ENCODE results near the gene MOK.

Gene MOK

DNA sequence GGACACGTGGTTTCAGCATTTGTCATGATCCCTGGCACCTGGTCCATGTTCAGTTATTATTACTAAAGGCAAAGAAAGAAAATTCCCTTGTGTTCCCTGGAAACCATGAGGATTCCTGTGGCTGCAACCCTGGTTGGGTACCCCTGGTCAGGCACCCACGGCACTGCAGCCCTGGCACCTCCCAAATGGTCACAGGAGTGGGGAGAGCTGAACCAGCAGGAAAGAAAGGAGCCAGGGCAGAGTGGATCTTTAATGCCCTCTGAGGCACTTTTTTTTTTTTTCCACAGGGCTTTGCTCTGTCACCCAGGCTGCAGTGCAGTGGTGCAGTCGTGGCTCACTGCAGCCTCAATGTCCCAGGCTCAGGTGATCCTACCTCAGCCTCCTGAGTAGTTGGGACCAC lies 40.3 kb upstream of the MOK start:
- no peak for TF ChIP-seq ZNF274 (IDR thresholded peaks at IDR 0.05; ENCODE audit: low read depth, low read length)
- TF ChIP-seq YY1 (IDR thresholded peaks at IDR 0.05; ENCODE audit: insufficient read depth, insufficient read length): no peak
- TF ChIP-seq SUZ12 (IDR thresholded peaks at IDR 0.05; ENCODE audit: extremely low read depth, insufficient read depth, insufficient read length): no peak
- H3K4me1 ChIP-seq (ENCODE audit: insufficient read depth, insufficient read length): no peaks in the 10 kb centered on the region
- no peaks in the 10 kb centered on the region for H3K27me3 ChIP-seq (ENCODE audit: insufficient read depth, insufficient read length)
- no peak overlapping the region for H3K4me3 ChIP-seq (ENCODE audit: insufficient read length, low read depth)
- no peak overlapping the region for H3K9ac ChIP-seq (ENCODE audit: insufficient read length, low read depth)
- peaks cover 70% of the 10 kb centered on the region for H3K36me3 ChIP-seq (ENCODE audit: insufficient read depth, insufficient read length, low read length)
- no peak for DNase-seq (ENCODE audit: low read depth, low spot score)
- H3K9me3 ChIP-seq (ENCODE audit: insufficient read depth, low read length): no peaks in the 10 kb centered on the region

GRCh38 chr14:102344485-102344884 lies 39.5 kb upstream of the MOK start:
- TF ChIP-seq YY1 (IDR thresholded peaks at IDR 0.05; ENCODE audit: insufficient read depth, insufficient read length): no peak
- TF ChIP-seq ZNF274 (IDR thresholded peaks at IDR 0.05; ENCODE audit: low read depth, low read length): no peak
- TF ChIP-seq SUZ12 (IDR thresholded peaks at IDR 0.05; ENCODE audit: extremely low read depth, insufficient read depth, insufficient read length): no peak
- Histone ChIP-seq H3K9ac (ENCODE audit: insufficient read length, low read depth) (no peak overlapping the region), H3K9me3 (ENCODE audit: insufficient read depth, low read length) (no peaks in the 10 kb centered on the region), H3K4me3 (ENCODE audit: insufficient read length, low read depth) (no peak overlapping the region), H3K4me1 (ENCODE audit: insufficient read depth, insufficient read length) (no peaks in the 10 kb centered on the region), H3K36me3 (ENCODE audit: insufficient read depth, insufficient read length, low read length) (peaks cover 66% of the 10 kb centered on the region), H3K27me3 (ENCODE audit: insufficient read depth, insufficient read length) (no peaks in the 10 kb centered on the region)
- no peak for DNase-seq (ENCODE audit: low read depth, low spot score)

DNA sequence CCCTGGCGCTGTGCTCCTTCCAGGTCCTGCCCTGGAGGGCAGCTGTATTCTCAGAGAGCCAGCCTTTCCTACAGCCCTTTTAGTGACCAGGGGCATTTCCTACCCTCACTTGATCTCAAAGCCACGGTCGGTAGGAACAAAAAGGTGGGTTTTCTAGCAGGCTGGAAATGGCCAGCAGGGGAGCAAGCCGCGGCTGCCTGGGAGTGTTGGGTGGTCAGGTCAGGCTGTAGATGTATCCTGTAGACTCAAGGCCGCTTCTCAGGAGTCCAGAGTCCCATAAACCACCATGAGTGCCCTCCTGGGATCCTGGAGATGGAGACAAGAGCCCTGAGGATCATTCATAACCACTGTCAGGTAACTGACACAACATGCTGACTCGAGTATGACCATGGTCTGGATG lies 39.1 kb upstream of the MOK start:
- Histone ChIP-seq H3K4me3 (ENCODE audit: insufficient read length, low read depth) (no peak overlapping the region), H3K36me3 (ENCODE audit: insufficient read depth, insufficient read length, low read length) (peaks cover 64% of the 10 kb centered on the region), H3K4me1 (ENCODE audit: insufficient read depth, insufficient read length) (no peaks in the 10 kb centered on the region), H3K27me3 (ENCODE audit: insufficient read depth, insufficient read length) (no peaks in the 10 kb centered on the region), H3K9me3 (ENCODE audit: insufficient read depth, low read length) (no peaks in the 10 kb centered on the region), H3K9ac (ENCODE audit: insufficient read length, low read depth) (no peak overlapping the region)
- DNase-seq (ENCODE audit: low read depth, low spot score): no peak
- TF ChIP-seq SUZ12 (IDR thresholded peaks at IDR 0.05; ENCODE audit: extremely low read depth, insufficient read depth, insufficient read length) (no peak), ZNF274 (IDR thresholded peaks at IDR 0.05; ENCODE audit: low read depth, low read length) (no peak), YY1 (IDR thresholded peaks at IDR 0.05; ENCODE audit: insufficient read depth, insufficient read length) (no peak)

- Histone ChIP-seq H3K9me3 (ENCODE audit: insufficient read depth, low read length) (no peaks in the 10 kb centered on the region), H3K4me3 (ENCODE audit: insufficient read length, low read depth) (no peak overlapping the region), H3K27me3 (ENCODE audit: insufficient read depth, insufficient read length) (no peaks in the 10 kb centered on the region), H3K9ac (ENCODE audit: insufficient read length, low read depth) (no peak overlapping the region), H3K36me3 (ENCODE audit: insufficient read depth, insufficient read length, low read length) (peaks cover 66% of the 10 kb centered on the region), H3K4me1 (ENCODE audit: insufficient read depth, insufficient read length) (no peaks in the 10 kb centered on the region)
- DNase-seq (ENCODE audit: low read depth, low spot score): no peak
- TF ChIP-seq YY1 (IDR thresholded peaks at IDR 0.05; ENCODE audit: insufficient read depth, insufficient read length): no peak
- no peak for TF ChIP-seq ZNF274 (IDR thresholded peaks at IDR 0.05; ENCODE audit: low read depth, low read length)
- TF ChIP-seq SUZ12 (IDR thresholded peaks at IDR 0.05; ENCODE audit: extremely low read depth, insufficient read depth, insufficient read length): no peak
Measured at GRCh38 chr14:102342238-102342637, 37.3 kb upstream of the MOK start.

DNA sequence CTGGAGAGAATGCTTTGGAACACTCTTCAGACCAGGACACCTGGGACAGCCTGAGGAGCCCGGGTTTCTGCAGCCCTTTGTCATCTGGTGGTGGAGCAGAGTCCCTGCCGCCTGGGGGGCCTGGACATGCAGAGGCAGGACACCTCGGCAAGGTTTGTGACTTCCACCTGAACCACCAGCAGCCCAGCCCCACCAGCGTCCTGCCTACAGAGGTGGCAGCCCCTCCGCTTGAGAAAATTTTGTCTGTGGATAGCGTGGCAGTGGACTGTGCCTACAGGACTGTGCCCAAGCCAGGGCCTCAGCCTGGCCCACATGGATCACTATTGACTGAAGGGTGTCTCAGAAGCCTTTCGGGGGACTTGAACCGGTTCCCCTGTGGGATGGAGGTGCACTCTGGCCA lies 36.6 kb upstream of the MOK start:
- Histone ChIP-seq H3K4me3 (ENCODE audit: insufficient read length, low read depth) (no peak overlapping the region), H3K36me3 (ENCODE audit: insufficient read depth, insufficient read length, low read length) (peaks cover 67% of the 10 kb centered on the region), H3K4me1 (ENCODE audit: insufficient read depth, insufficient read length) (no peaks in the 10 kb centered on the region), H3K27me3 (ENCODE audit: insufficient read depth, insufficient read length) (no peaks in the 10 kb centered on the region), H3K9me3 (ENCODE audit: insufficient read depth, low read length) (no peaks in the 10 kb centered on the region), H3K9ac (ENCODE audit: insufficient read length, low read depth) (no peak overlapping the region)
- no peak for TF ChIP-seq ZNF274 (IDR thresholded peaks at IDR 0.05; ENCODE audit: low read depth, low read length)
- TF ChIP-seq YY1 (IDR thresholded peaks at IDR 0.05; ENCODE audit: insufficient read depth, insufficient read length): no peak
- TF ChIP-seq SUZ12 (IDR thresholded peaks at IDR 0.05; ENCODE audit: extremely low read depth, insufficient read depth, insufficient read length): no peak
- no peak for DNase-seq (ENCODE audit: low read depth, low spot score)

GRCh38 chr14:102338724-102339123 lies 33.8 kb upstream of the MOK start:
- no peaks in the 10 kb centered on the region for H3K27me3 ChIP-seq (ENCODE audit: insufficient read depth, insufficient read length)
- no peak overlapping the region for H3K4me3 ChIP-seq (ENCODE audit: insufficient read length, low read depth)
- H3K9me3 ChIP-seq (ENCODE audit: insufficient read depth, low read length): no peaks in the 10 kb centered on the region
- H3K9ac ChIP-seq (ENCODE audit: insufficient read length, low read depth): no peak overlapping the region
- TF ChIP-seq YY1 (IDR thresholded peaks at IDR 0.05; ENCODE audit: insufficient read depth, insufficient read length) (no peak), ZNF274 (IDR thresholded peaks at IDR 0.05; ENCODE audit: low read depth, low read length) (no peak), SUZ12 (IDR thresholded peaks at IDR 0.05; ENCODE audit: extremely low read depth, insufficient read depth, insufficient read length) (no peak)
- peaks cover 61% of the 10 kb centered on the region for H3K36me3 ChIP-seq (ENCODE audit: insufficient read depth, insufficient read length, low read length)
- H3K4me1 ChIP-seq (ENCODE audit: insufficient read depth, insufficient read length): no peaks in the 10 kb centered on the region
- DNase-seq (ENCODE audit: low read depth, low spot score): no peak

DNA sequence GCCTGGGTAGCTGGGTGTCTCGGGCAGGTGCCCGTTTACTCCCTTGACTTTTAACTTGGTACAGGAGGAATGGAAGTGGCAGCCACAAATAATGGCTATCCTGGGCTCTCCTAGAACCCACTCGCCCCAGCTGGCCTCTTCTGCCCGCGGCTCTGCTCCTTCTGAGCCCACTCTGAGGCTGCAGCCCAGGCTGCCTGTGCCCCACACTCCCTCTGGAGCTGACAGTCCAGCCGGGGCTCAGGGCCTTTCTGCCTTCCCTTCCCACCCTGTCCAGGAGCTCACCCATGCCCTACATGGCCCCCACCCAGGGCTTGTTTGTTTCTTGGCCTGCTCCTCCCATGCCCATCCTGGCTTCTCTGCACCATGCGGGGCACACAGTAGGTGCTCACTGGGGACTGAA lies 30.2 kb upstream of the MOK start:
- Histone ChIP-seq H3K9ac (ENCODE audit: insufficient read length, low read depth) (no peak overlapping the region), H3K9me3 (ENCODE audit: insufficient read depth, low read length) (no peaks in the 10 kb centered on the region), H3K4me3 (ENCODE audit: insufficient read length, low read depth) (no peak overlapping the region), H3K27me3 (ENCODE audit: insufficient read depth, insufficient read length) (no peaks in the 10 kb centered on the region), H3K36me3 (ENCODE audit: insufficient read depth, insufficient read length, low read length) (peaks cover 51% of the 10 kb centered on the region), H3K4me1 (ENCODE audit: insufficient read depth, insufficient read length) (no peaks in the 10 kb centered on the region)
- no peak for TF ChIP-seq SUZ12 (IDR thresholded peaks at IDR 0.05; ENCODE audit: extremely low read depth, insufficient read depth, insufficient read length)
- TF ChIP-seq ZNF274 (IDR thresholded peaks at IDR 0.05; ENCODE audit: low read depth, low read length): no peak
- TF ChIP-seq YY1 (IDR thresholded peaks at IDR 0.05; ENCODE audit: insufficient read depth, insufficient read length): no peak
- DNase-seq (ENCODE audit: low read depth, low spot score): no peak
